ENCODE results near the gene CNTNAP2. TPM values are rescaled to one million over a fixed set of nuclear protein-coding genes. Genes with fewer than 3 reads are reported as not detected.

The CNTNAP2 gene
- total RNA-seq, 1 donor from 2014 or later: 1.3 TPM

GRCh38 chr7:148232784-148233183 lies 2116.2 kb downstream of the CNTNAP2 start:
- DNase-seq (ENCODE audit: low spot score): no peak

GRCh38 chr7:148234715-148235114 lies 2118.1 kb downstream of the CNTNAP2 start:
- DNase-seq (ENCODE audit: low spot score): no peak

GRCh38 chr7:148238761-148239325 lies 2122.2 kb downstream of the CNTNAP2 start:
- DNase-seq (ENCODE audit: low spot score): no peak

GRCh38 chr7:148241700-148242293 lies 2125.2 kb downstream of the CNTNAP2 start:
- no peak for DNase-seq (ENCODE audit: low spot score)

- DNase-seq (ENCODE audit: low spot score): no peak
Measured at GRCh38 chr7:148242294-148242821, 2125.8 kb downstream of the CNTNAP2 start.

GRCh38 chr7:148245381-148245780 lies 2128.8 kb downstream of the CNTNAP2 start:
- no peak for DNase-seq (ENCODE audit: low spot score)

GRCh38 chr7:148253629-148254028 lies 2137.0 kb downstream of the CNTNAP2 start:
- DNase-seq (ENCODE audit: low spot score): no peak

GRCh38 chr7:148255333-148255732 lies 2138.7 kb downstream of the CNTNAP2 start:
- no peak for DNase-seq (ENCODE audit: low spot score)

GRCh38 chr7:148256433-148256832 lies 2139.8 kb downstream of the CNTNAP2 start:
- DNase-seq (ENCODE audit: low spot score): no peak

- DNase-seq (ENCODE audit: low spot score): no peak
Measured at GRCh38 chr7:148260599-148260998, 2144.0 kb downstream of the CNTNAP2 start.

- DNase-seq (ENCODE audit: low spot score): no peak
Measured at GRCh38 chr7:148261523-148261922, 2144.9 kb downstream of the CNTNAP2 start.

GRCh38 chr7:148261996-148262688 lies 2145.5 kb downstream of the CNTNAP2 start:
- DNase-seq (ENCODE audit: low spot score): no peak

GRCh38 chr7:148262721-148263229 lies 2146.2 kb downstream of the CNTNAP2 start:
- DNase-seq (ENCODE audit: low spot score): no peak

- DNase-seq (ENCODE audit: low spot score): no peak
Measured at GRCh38 chr7:148264933-148265557, 2148.4 kb downstream of the CNTNAP2 start.

GRCh38 chr7:148265896-148266295 lies 2149.3 kb downstream of the CNTNAP2 start:
- DNase-seq (ENCODE audit: low spot score): no peak

- no peak for DNase-seq (ENCODE audit: low spot score)
Measured at GRCh38 chr7:148266795-148267194, 2150.2 kb downstream of the CNTNAP2 start.

GRCh38 chr7:148270576-148270975 lies 2154.0 kb downstream of the CNTNAP2 start:
- no peak for DNase-seq (ENCODE audit: low spot score)

GRCh38 chr7:148274118-148274517 lies 2157.5 kb downstream of the CNTNAP2 start:
- no peak for DNase-seq (ENCODE audit: low spot score)

- no peak for DNase-seq (ENCODE audit: low spot score)
Measured at GRCh38 chr7:148275359-148275890, 2158.8 kb downstream of the CNTNAP2 start.

- DNase-seq (ENCODE audit: low spot score): no peak
Measured at GRCh38 chr7:148276314-148277041, 2159.9 kb downstream of the CNTNAP2 start.
